Motor neuron (in vitro differentiated cells): Measurements from ENCODE around the gene FAM13A. TPM values are rescaled to one million over a fixed set of nuclear protein-coding genes. Genes with fewer than 3 reads are reported as not detected.

Experiments
- ATAC-seq, 8 experiments: fragments of 200-7000 bp; cut with Tn5 transposase; replicated peaks in 6 of 8; 2 replicates each; pipeline ENCODE4 v1.8.0; 2021; ENCODE audit warnings: mild to moderate bottlenecking in 8 of 8, moderate library complexity in 8 of 8
- H3K27ac ChIP-seq, 2 donors: fragments of 250-450 bp; sonication (Bioruptor Pico); 2 replicates each; pipeline ENCODE4 v1.9.0; 2021; ENCODE audit warnings: antibody characterized with exemption in 2 of 2, mild to moderate bottlenecking in 2 of 2, moderate library complexity in 1 of 2
- H3K4me1 ChIP-seq, 2 donors: fragments of 250-450 bp; sonication (Bioruptor Pico); replicated peaks in 1 of 2; 2 replicates each; pipeline ENCODE4 v1.6.1; 2021; ENCODE audit warnings: antibody characterized with exemption in 2 of 2, mild to moderate bottlenecking in 2 of 2, moderate library complexity in 1 of 2
- H3K4me3 ChIP-seq, 5 donors: fragments of 250-450 bp; sonication (Bioruptor Pico); 2 replicates each; pipeline ENCODE4 v1.9.0; 2021; ENCODE audit warnings: antibody characterized with exemption in 5 of 5, mild to moderate bottlenecking in 5 of 5, moderate library complexity in 4 of 5
- WGBS, 10 experiments: fragments of 450-650 bp; shearing (Covaris generic); methylation state at CpG; one replicate each; pipeline ENCODE4 v1.0.0; 2022; 5-methylcytosine and 5-hydroxymethylcytosine counted together
- in situ Hi-C, 9 experiments: fragments of 400-800 bp; cut with MboI; loops; one replicate each; pipeline ENCODE4 v1.15.0; 2021; ENCODE audit warnings: low sequenced_read_pairs in 9 of 9, low pct_unique_long_range_greater_than_20kb in 2 of 9; ENCODE audit not compliant: unreplicated experiment in 9 of 9
- total RNA-seq, 8 experiments: library from RNA; unstranded; fragments of 300-600 nt; gene quantifications; 2 replicates each; pipeline versions ENCODE4 v1.2.3 to v1.2.4, GENCODE V29; 2022

Gene FAM13A
- total RNA-seq, 8 experiments from 2014 or later = 8.0 to 52.2 (median 16.1) TPM

GRCh38 chr4:88802585-88803286 lies 254.2 kb downstream of the FAM13A start:
- Histone ChIP-seq H3K4me3 (no peak overlapping the region), H3K27ac (no peak overlapping the region), H3K4me1 (peaks cover 0 to 5% of the 10 kb centered on the region in 2 donors)
- 0 to 100% (median 90%) methylated on average over 1 to 8 of the region's 8 CpGs; no CpG with 5 or more reads in 1 of the 10 experiments for WGBS, 10 experiments
- peak in 3 of 8 experiments; percentile 65 to 81 (median 76) for ATAC-seq
- in situ Hi-C loops = loop anchor here in 2 of 9 experiments (25.0 kb wide), 1 partner anchor 210 kb away; no protein-coding TSS in a partner anchor

- no peak overlapping the region for H3K27ac ChIP-seq
- no peak for ATAC-seq
- peaks cover 0 to 5% of the 10 kb centered on the region in 2 donors for H3K4me1 ChIP-seq
- H3K4me3 ChIP-seq = no peak overlapping the region
- WGBS, 10 experiments = 38 to 100% (median 83%) methylated on average over 1 of the region's 1 CpG; no CpG with 5 or more reads in 4 of the 10 experiments
- in situ Hi-C loops = loop anchor here in 2 of 9 experiments (25.0 kb wide), 1 partner anchor 210 kb away; no protein-coding TSS in a partner anchor
Observed at GRCh38 chr4:88802138-88802537, 254.8 kb downstream of the FAM13A start.

GRCh38 chr4:88799900-88800299 lies 257.1 kb downstream of the FAM13A start:
- Histone ChIP-seq H3K4me3 (no peak overlapping the region), H3K27ac (no peak overlapping the region), H3K4me1 (peaks cover 0 to 5% of the 10 kb centered on the region in 2 donors)
- in situ Hi-C loops = loop anchor here in 2 of 9 experiments (25.0 kb wide), 1 partner anchor 212 kb away; no protein-coding TSS in a partner anchor
- ATAC-seq = no peak
- 80 to 100% (median 100%) methylated on average over 1 of the region's 1 CpG; no CpG with 5 or more reads in 3 of the 10 experiments for WGBS, 10 experiments

- H3K27ac ChIP-seq = no peak overlapping the region
- in situ Hi-C loops = no loop called here
- ATAC-seq = no peak
- no peak overlapping the region for H3K4me3 ChIP-seq
- H3K4me1 ChIP-seq = peaks cover 0 to 5% of the 10 kb centered on the region in 2 donors
Observed at GRCh38 chr4:88797725-88798124, 259.3 kb downstream of the FAM13A start.

- in situ Hi-C loops = no loop called here
- H3K4me1 ChIP-seq = peaks cover 0 to 5% of the 10 kb centered on the region in 2 donors
- no peak overlapping the region for H3K27ac ChIP-seq
- no peak for ATAC-seq
- H3K4me3 ChIP-seq = no peak overlapping the region
- WGBS, 10 experiments = 80 to 100% (median 100%) methylated on average over 1 of the region's 1 CpG; no CpG with 5 or more reads in 1 of the 10 experiments
Observed at GRCh38 chr4:88796545-88796944, 260.4 kb downstream of the FAM13A start.

GRCh38 chr4:88794952-88795351 lies 262.0 kb downstream of the FAM13A start:
- Histone ChIP-seq H3K27ac (no peak overlapping the region), H3K4me3 (no peak overlapping the region), H3K4me1 (peaks cover 0 to 5% of the 10 kb centered on the region in 2 donors)
- no peak for ATAC-seq
- in situ Hi-C loops = no loop called here

GRCh38 chr4:88794087-88794690 lies 262.8 kb downstream of the FAM13A start:
- 43 to 100% (median 84%) methylated on average over 1 to 4 of the region's 4 CpGs for WGBS, 10 experiments
- H3K4me1 ChIP-seq = peaks cover 0 to 5% of the 10 kb centered on the region in 2 donors
- in situ Hi-C loops = no loop called here
- H3K27ac ChIP-seq = no peak overlapping the region
- peak in 2 of 8 experiments; percentile 13 to 26 for ATAC-seq
- H3K4me3 ChIP-seq = no peak overlapping the region

- in situ Hi-C loops = no loop called here
- H3K4me1 ChIP-seq = peaks cover 0 to 5% of the 10 kb centered on the region in 2 donors
- 89 to 100% (median 100%) methylated on average over 1 of the region's 1 CpG for WGBS, 10 experiments
- H3K27ac ChIP-seq = no peak overlapping the region
- H3K4me3 ChIP-seq = no peak overlapping the region
- no peak for ATAC-seq
Observed at GRCh38 chr4:88793475-88793874, 263.5 kb downstream of the FAM13A start.

- Histone ChIP-seq H3K4me1 (no peaks in the 10 kb centered on the region), H3K4me3 (no peak overlapping the region), H3K27ac (no peak overlapping the region)
- 83 to 100% (median 100%) methylated on average over 1 of the region's 1 CpG; no CpG with 5 or more reads in 4 of the 10 experiments for WGBS, 10 experiments
- in situ Hi-C loops = no loop called here
- peak in 4 of 8 experiments; percentile 10 to 58 (median 44) for ATAC-seq
Observed at GRCh38 chr4:88792821-88793220, 264.2 kb downstream of the FAM13A start.

GRCh38 chr4:88792268-88792781 lies 264.7 kb downstream of the FAM13A start:
- in situ Hi-C loops = no loop called here
- no peak overlapping the region for H3K27ac ChIP-seq
- peak in 7 of 8 experiments; percentile 13 to 86 (median 54) for ATAC-seq
- H3K4me1 ChIP-seq = no peaks in the 10 kb centered on the region
- no peak overlapping the region for H3K4me3 ChIP-seq
- 0 to 100% (median 87%) methylated on average over 1 of the region's 1 CpG; no CpG with 5 or more reads in 4 of the 10 experiments for WGBS, 10 experiments

GRCh38 chr4:88791274-88791673 lies 265.7 kb downstream of the FAM13A start:
- Histone ChIP-seq H3K27ac (no peak overlapping the region), H3K4me1 (no peaks in the 10 kb centered on the region), H3K4me3 (no peak overlapping the region)
- in situ Hi-C loops = no loop called here
- WGBS, 10 experiments = 0 to 100% (median 65%) methylated on average over 1 of the region's 1 CpG; no CpG with 5 or more reads in 4 of the 10 experiments
- no peak for ATAC-seq

- peak in 3 of 8 experiments; percentile 33 to 93 (median 52) for ATAC-seq
- H3K4me3 ChIP-seq = no peak overlapping the region
- in situ Hi-C loops = no loop called here
- H3K27ac ChIP-seq = no peak overlapping the region
- H3K4me1 ChIP-seq = no peaks in the 10 kb centered on the region
Observed at GRCh38 chr4:88788895-88789294, 268.1 kb downstream of the FAM13A start.

- in situ Hi-C loops = no loop called here
- no peak overlapping the region for H3K4me3 ChIP-seq
- no peaks in the 10 kb centered on the region for H3K4me1 ChIP-seq
- ATAC-seq = no peak
- WGBS, 10 experiments = 38 to 100% (median 100%) methylated on average over 1 of the region's 1 CpG; no CpG with 5 or more reads in 1 of the 10 experiments
- no peak overlapping the region for H3K27ac ChIP-seq
Observed at GRCh38 chr4:88788424-88788823, 268.6 kb downstream of the FAM13A start.
